Neutrophil (primary cell): ENCODE measurements around the gene SPEM3.
A peak's percentile ranks its signal among the peaks of the same experiment; 100 is the strongest.

Experiments
- H3K27ac ChIP-seq: fragments of 200-600 bp; sonication (generic); 2 replicates; pipeline ENCODE4 v1.5.1; 2016; ENCODE audit warnings: mild to moderate bottlenecking, moderate library complexity
- H3K27me3 ChIP-seq: fragments of 200-600 bp; sonication (generic); 2 replicates; pipeline ENCODE4 v1.6.0; 2016; ENCODE audit warnings: mild to moderate bottlenecking
- H3K36me3 ChIP-seq: fragments of 200-600 bp; sonication (generic); 2 replicates; pipeline ENCODE4 v1.5.1; 2017
- H3K4me1 ChIP-seq, 2 experiments: fragments of 200-600 bp in 1 of 2; sonication (generic) in 1 of 2; 1 replicate in 1 of 2; 2 replicates in 1 of 2; pipeline versions ENCODE4 v1.5.1 to v1.6.1; 2013 to 2016; ENCODE audit warnings: low read depth in 1 of 2, low read length in 1 of 2, mild to moderate bottlenecking in 1 of 2, moderate library complexity in 1 of 2; ENCODE audit not compliant: control insufficient read depth in 1 of 2, insufficient read depth in 1 of 2
- H3K4me3 ChIP-seq, 2 experiments: fragments of 200-600 bp in 1 of 2; sonication (generic) in 1 of 2; 1 replicate in 1 of 2; 2 replicates in 1 of 2; pipeline ENCODE4 v1.5.1; 2013 to 2016; ENCODE audit warnings: low read depth in 1 of 2, low read length in 1 of 2, mild to moderate bottlenecking in 1 of 2, moderate library complexity in 1 of 2
- H3K9me3 ChIP-seq: fragments of 200-600 bp; sonication (generic); 2 replicates; pipeline ENCODE4 v1.5.1; 2016
- TF ChIP-seq, protein P1 (sequence below): fragments of 200-600 bp; sonication (generic); IDR thresholded peaks from 2 replicates; pipeline ENCODE4 v1.5.1; 2016; ENCODE audit warnings: antibody characterized with exemption

SPEM3 gene

GRCh38 chr17:7391307-7391706, 37.4 kb upstream of the SPEM3 start:
- no peak overlapping the region for H3K27ac ChIP-seq
- TF ChIP-seq, protein P1, sequence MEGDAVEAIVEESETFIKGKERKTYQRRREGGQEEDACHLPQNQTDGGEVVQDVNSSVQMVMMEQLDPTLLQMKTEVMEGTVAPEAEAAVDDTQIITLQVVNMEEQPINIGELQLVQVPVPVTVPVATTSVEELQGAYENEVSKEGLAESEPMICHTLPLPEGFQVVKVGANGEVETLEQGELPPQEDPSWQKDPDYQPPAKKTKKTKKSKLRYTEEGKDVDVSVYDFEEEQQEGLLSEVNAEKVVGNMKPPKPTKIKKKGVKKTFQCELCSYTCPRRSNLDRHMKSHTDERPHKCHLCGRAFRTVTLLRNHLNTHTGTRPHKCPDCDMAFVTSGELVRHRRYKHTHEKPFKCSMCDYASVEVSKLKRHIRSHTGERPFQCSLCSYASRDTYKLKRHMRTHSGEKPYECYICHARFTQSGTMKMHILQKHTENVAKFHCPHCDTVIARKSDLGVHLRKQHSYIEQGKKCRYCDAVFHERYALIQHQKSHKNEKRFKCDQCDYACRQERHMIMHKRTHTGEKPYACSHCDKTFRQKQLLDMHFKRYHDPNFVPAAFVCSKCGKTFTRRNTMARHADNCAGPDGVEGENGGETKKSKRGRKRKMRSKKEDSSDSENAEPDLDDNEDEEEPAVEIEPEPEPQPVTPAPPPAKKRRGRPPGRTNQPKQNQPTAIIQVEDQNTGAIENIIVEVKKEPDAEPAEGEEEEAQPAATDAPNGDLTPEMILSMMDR: no peak
- H3K4me1 ChIP-seq: peaks cover 14 to 18% of the 10 kb centered on the region in 2 experiments
- H3K27me3 ChIP-seq: peaks cover 16% of the 10 kb centered on the region
- H3K9me3 ChIP-seq: no peaks in the 10 kb centered on the region
- no peaks in the 10 kb centered on the region for H3K36me3 ChIP-seq
- H3K4me3 ChIP-seq: no peak overlapping the region

- no peaks in the 10 kb centered on the region for H3K9me3 ChIP-seq
- no peak overlapping the region for H3K4me3 ChIP-seq
- no peak overlapping the region for H3K27ac ChIP-seq
- H3K4me1 ChIP-seq: peaks cover 14 to 18% of the 10 kb centered on the region in 2 experiments
- no peaks in the 10 kb centered on the region for H3K36me3 ChIP-seq
- TF ChIP-seq, protein P1: no peak
- peaks cover 16% of the 10 kb centered on the region for H3K27me3 ChIP-seq
These were observed 35.7 kb upstream of the SPEM3 start for GRCh38 chr17:7392696-7393612.

DNA sequence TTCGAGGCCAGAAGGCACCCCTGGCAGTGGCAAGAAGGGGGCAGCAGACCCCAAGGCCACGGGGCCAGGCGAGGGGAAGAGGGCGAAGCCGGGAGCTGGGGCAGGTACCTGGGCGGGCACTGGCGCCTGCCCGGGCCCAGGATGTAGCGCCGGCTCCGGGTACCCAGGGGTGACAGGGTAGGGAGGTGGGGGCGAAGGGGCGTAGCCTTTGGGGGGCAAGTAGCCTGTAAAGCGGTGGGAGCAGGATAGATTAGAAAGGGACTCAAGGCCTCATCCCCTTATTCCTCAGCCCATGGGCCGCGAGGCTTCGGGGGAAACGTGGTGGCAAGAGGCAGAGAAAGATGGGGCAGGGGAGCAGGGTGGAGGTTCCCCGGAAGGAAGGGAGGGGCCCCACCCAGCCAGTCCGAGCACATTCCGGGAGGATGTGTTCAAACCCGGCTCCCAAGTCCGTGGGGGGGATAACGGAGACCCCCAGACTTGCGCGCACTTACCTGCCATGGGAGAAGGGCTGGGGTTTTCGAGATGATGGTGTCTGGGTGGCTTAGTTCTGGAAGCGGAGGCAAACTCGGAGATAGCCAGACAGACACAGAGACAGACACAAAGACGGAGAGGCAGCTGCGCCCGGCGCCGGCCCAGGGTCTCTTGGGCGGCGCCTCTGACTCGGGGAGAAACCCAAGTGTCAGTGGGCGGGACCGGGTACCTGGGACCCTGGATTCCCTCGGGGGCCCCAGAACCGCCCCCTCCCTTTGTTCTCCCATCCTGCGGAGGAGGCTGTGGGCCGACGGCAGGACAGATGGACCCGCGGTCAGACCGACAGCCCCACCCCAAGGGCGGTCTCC, 34.8 kb upstream of the SPEM3 start:
- H3K27me3 ChIP-seq: peaks cover 16% of the 10 kb centered on the region
- TF ChIP-seq, protein P1: no peak
- no peaks in the 10 kb centered on the region for H3K36me3 ChIP-seq
- H3K27ac ChIP-seq: peak overlapping the region; percentile 87
- peak overlapping the region; percentile 74 to 93 for H3K4me3 ChIP-seq
- H3K4me1 ChIP-seq: peaks cover 14 to 18% of the 10 kb centered on the region in 2 experiments
- no peaks in the 10 kb centered on the region for H3K9me3 ChIP-seq

GRCh38 chr17:7394452-7395191, 34.0 kb upstream of the SPEM3 start, which contains the start of gene PLSCR3:
Gene PLSCR3 (minus strand): TSS chr17:7394525. CDS start chr17:7394110, 415 bp downstream.
- Histone ChIP-seq H3K27ac (peak within 1 kb of the TSS; percentile 87), H3K36me3 (no peaks in the 10 kb centered on the region), H3K4me1 (peaks cover 14 to 18% of the 10 kb centered on the region in 2 experiments), H3K27me3 (peaks cover 16% of the 10 kb centered on the region), H3K4me3 (peak within 1 kb of the TSS; percentile 74 to 93), H3K9me3 (no peaks in the 10 kb centered on the region)
- TF ChIP-seq, protein P1: peak; percentile 47

DNA sequence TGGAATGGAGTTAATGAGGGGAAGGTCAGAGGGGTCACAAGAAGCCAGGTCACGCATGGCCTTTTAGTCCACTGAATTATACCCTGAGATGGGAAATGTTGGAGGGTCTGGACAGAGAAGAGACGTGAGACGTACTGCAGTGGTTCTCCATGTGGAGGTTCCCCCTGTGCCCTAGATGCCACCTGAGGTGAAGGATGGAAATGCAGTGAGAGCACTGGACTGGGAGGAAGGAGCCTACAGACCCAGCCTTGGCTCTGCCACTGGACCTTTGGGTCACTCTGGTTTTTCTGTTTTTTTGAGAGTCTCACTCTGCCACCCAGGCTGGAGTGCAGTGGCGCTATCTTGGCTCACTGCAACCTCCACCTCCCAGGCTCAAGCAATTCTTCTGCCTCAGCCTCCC, 32.5 kb upstream of the SPEM3 start:
- Histone ChIP-seq H3K36me3 (no peaks in the 10 kb centered on the region), H3K9me3 (no peaks in the 10 kb centered on the region), H3K27ac (no peak overlapping the region), H3K4me1 (peaks cover 14 to 18% of the 10 kb centered on the region in 2 experiments), H3K4me3 (no peak overlapping the region), H3K27me3 (peaks cover 16% of the 10 kb centered on the region)
- TF ChIP-seq, protein P1: no peak
